ENCODE measurements around the gene FOXN1.
"Not testable (repeated sequence)": the region's sequence is repeated elsewhere in the genome, so short reads cannot be mapped to it uniquely, and the experiment has no call there.

FOXN1 gene, protein sequence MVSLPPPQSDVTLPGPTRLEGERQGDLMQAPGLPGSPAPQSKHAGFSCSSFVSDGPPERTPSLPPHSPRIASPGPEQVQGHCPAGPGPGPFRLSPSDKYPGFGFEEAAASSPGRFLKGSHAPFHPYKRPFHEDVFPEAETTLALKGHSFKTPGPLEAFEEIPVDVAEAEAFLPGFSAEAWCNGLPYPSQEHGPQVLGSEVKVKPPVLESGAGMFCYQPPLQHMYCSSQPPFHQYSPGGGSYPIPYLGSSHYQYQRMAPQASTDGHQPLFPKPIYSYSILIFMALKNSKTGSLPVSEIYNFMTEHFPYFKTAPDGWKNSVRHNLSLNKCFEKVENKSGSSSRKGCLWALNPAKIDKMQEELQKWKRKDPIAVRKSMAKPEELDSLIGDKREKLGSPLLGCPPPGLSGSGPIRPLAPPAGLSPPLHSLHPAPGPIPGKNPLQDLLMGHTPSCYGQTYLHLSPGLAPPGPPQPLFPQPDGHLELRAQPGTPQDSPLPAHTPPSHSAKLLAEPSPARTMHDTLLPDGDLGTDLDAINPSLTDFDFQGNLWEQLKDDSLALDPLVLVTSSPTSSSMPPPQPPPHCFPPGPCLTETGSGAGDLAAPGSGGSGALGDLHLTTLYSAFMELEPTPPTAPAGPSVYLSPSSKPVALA

DNA sequence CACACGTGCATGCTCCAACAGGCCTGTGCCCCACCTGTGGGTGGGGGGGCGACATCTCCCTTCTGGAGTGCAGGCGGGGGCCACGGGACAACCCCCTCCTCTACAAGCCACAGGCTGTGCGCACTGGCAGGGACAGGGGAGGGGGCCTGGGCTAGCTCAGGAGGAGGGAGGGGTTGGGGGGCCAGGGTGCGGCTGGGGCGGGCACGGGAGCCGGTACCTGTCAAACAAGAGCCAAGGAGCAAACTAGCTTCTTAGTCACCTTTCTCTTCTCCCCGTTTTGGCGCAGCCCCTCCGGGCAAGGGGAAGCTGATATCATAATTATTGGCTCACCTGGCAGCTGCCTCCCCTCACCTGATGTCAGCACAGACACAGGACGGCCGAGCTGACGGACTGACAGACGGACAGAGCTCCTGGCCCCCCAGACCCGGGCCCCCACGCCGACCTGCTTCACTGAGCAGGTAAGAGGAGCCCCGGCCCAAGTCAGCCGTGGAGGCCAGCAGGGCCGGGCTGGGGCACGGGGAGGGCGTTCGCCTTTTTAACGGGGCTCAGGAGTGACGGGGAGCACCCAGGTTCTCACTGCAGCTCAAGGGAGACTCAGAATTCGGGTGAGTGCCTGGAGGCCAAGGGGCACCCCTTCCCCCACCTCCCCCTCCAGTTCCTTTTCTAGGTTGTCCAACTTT lies at the start of gene FOXN1:
TSS of gene FOXN1 (plus strand) at position 363 of the 680 bp plus-strand sequence. CDS start 17,622 bp downstream, outside the sequence.
- no peak for DNase-seq

DNA sequence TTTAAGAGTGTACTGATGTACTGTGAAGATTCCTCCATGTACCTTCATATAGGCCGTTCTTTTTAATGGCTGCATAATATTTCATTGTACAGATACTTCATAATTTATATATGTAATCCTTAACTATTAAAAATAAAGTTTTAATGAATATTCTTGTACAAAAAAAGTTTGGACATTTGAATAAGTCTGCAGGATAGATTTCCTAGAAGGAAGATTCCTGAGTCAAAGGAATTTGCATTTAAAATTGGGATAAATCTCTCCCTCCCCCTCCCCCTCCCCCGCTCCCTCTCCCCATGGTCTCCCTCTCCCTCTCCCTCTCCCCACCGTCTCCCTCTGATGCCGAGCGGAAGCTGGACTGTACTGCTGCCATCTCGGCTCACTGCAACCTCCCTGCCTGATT lies 48.3 kb upstream of the FOXN1 start:
- DNase-seq = no peak

DNA sequence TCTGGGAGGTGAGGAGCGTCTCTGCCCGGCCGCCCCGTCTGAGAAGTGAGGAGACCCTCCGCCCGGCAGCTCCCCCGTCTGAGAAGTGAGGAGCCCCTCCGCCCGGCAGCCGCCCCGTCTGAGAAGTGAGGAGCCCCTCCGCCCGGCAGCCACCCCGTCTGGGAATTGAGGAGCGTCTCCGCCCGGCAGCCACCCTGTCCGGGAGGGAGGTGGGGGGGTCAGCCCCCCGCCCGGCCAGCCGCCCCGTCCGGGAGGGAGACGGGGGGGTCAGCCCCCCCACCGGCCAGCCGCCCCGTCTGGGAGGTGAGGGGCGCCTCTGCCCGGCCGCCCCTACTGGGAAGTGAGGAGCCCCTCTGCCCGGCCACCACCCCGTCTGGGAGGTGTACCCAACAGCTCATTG lies 47.3 kb upstream of the FOXN1 start:
- DNase-seq = not testable (repeated sequence)

DNA sequence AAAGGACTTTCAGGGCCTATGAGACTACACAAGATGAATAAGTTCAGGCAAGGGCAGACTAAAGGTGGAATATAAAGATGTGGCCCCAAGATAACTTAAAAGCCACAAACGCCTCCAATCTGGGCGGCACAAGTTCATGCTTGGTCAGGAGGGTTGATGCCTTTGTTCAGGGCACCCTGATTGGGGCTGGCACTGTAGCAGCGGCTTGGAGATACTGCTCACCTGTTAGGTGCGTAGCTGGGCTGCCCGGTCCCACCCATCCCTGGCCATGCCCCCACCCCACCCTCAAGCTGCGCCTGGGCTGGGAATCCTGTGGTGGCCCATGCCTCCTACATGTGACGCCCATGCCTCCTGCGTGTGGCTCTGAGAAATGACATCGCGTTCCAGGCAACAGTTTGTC lies 45.2 kb upstream of the FOXN1 start:
- DNase-seq = no peak

DNA sequence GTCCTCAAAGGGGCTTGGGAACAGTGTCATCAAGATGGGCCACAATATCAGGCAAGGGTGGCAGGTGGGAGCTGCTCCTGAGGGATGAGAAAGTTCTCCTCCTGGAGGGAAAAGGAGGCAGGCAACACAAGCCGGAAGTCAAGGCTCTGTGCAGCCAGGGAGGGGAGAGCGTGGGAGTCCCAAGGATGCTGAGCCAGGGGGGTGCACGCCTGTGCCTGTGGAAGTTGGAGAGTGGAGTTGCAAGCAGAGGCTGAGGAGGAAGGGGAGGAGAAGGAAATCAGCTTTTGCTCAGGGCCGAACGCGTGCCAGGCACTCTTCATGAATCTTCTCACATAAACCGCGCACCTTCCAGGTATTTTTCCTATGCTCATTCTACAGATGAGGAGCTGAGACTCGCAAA lies 40.1 kb upstream of the FOXN1 start:
- DNase-seq = no peak

DNA sequence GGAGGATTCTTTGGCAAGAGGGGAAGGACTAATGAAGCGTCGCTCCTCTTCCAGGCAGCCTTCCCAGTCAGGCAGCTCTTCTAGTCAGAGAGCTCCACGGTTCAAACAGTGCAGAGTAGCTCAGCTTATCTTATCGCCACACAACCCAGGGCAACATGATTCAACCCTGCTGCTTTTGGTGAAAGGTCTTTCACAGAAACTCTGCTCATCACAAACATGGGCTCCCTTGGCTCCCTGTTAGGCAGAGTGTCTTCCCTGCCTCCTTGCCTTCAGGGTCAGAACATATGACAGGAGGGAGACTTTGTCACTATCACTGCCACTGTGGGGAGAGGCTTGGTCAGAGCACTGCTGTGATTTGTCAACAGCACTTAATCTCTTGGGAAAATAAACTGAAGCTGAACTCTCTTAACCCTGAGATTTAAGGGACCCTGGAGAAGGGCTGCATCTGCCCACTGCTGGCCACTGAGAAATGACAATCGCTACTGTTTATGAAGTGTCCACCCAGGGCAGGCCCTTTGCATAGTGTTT lies 39.6 kb upstream of the FOXN1 start:
- DNase-seq = no peak

DNA sequence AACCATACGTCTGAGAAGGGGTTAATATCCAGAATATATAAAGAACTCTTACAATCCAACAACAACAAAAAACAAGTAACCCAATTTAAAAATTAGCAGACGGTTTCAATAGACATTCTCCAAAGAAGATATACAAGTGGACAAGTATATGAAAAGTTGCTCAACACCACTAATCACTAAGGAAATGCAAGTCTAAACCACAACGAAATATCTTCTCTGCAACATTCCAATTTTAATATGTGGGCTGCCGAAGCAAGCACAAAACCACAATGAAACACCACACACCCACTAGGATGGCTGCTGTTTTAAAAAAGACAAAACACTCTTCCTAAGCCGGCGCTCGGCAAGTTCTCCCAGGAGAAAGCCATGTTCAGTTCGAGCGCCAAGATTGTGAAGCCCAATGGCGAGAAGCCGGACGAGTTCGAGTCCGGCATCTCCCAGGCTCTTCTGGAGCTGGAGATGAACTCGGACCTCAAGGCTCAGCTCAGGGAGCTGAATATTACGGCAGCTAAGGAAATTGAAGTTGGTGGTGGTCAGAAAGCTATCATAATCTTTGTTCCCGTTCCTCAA lies 38.6 kb upstream of the FOXN1 start:
- no peak for DNase-seq

DNA sequence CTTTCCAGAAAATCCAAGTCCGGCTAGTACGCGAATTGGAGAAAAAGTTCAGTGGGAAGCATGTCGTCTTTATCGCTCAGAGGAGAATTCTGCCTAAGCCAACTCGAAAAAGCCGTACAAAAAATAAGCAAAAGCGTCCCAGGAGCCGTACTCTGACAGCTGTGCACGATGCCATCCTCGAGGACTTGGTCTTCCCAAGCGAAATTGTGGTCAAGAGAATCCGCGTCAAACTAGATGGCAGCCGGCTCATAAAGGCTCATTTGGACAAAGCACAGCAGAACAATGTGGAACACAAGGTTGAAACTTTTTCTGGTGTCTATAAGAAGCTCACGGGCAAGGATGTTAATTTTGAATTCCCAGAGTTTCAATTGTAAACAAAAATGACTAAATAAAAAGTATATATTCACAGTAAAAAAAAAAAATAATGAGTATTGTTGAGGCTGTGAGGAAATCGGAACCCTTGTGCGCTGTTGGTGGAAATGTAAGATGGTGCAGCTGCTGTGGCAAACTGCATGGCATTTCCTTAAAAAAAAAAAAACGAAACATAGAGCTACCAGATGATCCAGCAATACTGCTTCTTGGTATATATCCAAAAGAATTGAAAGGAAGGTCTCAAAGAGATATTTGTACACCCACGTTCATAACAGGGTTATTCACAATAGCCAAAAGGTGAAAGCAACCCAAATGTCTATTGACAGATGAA lies 38.0 kb upstream of the FOXN1 start:
- DNase-seq = not testable (repeated sequence)

DNA sequence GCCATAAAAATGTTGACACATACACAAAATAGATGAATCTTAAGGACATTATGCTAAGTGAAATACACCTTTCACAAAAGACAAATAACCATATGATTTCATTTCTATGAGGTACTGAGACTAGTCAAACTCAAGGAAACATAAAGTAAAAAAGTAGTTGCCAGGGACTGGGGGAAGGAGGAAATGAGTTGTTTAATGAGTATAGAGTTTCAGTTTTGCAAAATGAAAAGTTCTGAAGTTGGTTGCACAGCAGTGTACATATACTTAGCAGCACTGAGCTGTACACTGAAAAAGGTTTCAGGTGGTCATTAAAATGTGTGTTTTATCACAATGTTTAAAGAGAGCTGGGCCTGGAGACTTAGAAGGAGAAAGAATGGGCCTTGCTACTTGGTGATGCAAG lies 37.4 kb upstream of the FOXN1 start:
- DNase-seq = no peak

DNA sequence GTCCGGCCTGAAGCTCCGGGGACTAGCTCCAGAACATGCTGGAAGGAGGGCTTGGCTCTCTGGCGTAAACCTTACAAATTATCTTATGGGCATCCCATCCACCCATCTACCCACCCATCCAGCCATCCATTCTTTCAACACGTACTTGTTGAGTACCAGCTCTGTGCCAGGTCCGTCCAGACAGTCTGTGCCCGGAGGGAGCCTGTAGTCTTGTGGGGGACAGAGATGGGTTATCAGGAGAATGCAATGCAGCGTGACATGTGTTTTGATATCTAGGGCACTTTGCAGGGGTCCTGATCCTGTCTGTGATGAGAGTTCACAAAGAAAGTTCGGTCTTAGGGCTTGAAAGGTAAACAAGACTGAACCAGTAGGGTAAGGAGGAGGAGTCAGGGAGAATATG lies 36.8 kb upstream of the FOXN1 start:
- no peak for DNase-seq

DNA sequence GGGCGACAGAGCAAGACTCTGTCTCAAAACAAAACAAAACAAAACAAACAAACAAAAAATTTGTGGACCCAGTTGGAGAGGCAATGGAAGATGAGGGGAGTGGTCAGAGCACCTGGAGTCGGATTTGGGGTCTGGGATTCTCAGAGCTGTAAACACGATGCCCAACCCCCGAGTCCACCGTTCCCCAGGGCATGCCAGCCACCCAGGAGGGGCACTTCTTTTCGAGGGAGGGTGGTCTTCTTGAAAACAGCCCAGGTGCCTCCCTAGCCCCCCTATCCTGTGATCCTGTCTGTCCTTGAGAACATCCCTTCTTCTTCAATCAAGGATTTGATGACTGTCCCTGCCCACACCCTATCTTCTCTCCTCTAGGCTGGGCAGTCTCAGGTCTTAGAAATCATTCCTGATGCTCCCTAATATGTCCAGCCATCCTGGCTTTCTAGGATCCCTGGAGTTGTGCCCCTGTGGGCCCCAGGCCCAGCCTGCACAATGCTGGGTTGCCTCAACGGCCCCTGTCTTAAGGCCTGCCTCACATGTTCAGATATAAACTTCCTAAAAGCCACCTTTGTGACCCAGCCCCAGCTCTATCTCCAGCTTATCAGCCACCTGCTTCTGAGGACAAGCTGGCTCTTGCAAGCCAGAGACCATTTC lies 35.8 kb upstream of the FOXN1 start:
- no peak for DNase-seq

DNA sequence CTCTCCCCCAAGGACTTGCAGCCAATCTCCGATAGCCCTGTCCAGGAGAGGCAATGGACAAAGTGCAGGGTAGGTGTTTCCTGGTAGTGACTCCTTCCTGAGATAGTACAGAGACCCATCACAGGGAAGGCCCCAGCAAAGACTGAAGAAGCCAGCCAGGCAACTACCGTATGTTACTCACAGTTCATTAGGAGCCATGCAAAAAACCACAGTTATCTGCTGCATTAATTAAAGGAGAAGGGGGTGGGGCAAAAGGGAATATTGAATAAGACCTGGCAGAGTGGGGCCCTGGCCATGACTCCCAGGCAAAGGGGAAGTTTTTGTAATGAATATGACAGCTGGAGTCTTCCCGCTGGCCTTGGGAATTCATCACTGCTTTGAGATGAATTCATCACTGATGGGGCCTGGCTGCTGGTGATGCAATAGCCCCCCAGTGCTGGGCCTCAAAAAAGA lies 35.2 kb upstream of the FOXN1 start:
- DNase-seq = peak; percentile 24 to 53

DNA sequence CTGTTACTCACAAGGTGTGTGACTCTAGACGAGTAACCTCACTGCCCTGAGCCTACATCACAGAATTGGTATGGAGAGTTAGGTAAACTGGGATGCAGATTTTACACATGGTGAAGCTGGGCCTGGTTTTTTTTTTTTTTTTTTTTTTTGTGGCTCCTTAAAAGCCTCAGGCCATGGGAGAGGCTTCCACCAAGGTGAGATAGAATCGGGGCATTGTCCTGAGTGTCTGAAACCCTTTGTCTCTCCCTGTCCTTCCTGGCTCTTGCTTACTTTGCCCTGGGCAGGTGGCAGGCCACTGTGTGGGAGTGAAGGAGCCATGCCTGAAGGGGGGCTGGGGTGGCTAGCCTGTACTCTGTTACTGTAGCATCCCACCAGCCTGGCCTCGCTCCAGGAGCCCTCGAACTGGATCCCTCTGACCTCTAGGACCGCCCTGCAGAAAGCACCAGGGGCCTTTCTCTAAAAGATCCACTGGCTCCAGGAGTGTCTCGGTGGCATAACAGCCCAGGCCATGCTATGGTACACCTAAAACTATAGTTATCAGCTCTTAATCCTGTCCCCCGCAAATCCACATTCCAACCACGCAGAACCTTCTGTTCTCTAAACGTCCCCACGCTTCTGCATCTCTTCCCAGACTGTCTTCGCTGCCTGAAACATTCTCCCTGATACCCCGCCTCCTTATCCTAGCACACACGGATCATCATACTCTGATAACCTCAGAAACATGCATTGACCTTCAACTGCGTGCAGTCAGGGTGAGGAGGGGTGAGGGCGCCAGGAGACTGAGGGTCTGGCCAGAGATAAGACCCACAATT lies 34.4 kb upstream of the FOXN1 start:
- no peak for DNase-seq

DNA sequence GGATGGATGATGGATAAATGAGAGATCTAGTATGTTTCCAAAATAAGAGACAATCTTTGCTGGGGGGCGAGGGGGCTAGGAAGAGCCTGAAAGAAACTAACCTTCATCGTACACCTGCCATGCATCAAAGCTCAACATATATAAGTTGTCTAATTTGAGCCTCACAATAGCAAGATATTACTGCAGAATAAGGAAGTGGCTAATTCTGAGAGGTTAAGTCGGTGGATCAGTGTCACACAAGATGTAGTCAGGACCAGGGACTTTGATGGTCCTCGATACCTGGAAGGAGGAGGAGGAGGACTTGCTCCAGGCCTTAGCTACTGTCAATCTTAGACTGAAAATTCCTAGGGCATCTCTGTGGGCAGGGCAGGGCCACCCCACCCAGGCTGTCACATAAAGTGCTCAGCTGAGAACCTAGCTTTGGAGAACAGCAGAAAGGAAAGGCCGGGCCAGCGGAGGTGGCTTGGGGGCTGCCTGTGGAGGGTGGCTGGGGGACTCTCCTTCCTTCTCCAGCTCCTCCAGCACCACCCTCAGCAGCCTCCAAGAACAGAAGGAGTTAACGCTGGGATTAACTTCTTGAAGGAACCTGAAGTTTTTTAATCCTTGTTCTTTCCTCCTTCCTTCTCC lies 33.2 kb upstream of the FOXN1 start:
- DNase-seq = no peak

DNA sequence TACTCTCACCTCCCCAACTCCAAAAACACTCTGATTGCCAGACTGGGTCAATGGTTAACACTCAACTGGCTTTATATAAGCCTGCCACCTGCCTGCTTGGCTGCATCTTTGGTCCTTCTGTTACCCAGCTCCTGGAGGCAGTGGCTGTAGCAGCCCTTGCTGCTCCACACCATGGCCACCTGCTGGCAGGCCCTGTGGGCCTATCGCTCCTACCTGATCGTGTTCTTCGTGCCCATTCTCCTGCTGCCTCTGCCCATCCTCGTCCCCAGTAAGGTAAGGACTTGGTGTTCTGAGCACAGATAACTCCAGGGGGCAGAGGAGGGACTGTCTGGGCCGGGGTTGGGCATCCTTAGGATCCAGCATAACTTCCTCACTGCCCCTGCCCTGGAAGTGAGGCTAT lies 32.6 kb upstream of the FOXN1 start, which contains the start of gene SLC13A2:
TSS of gene SLC13A2 (plus strand) at position 103 of the 400 bp plus-strand sequence. CDS start at position 172, 69 bp downstream.
- no peak for DNase-seq

DNA sequence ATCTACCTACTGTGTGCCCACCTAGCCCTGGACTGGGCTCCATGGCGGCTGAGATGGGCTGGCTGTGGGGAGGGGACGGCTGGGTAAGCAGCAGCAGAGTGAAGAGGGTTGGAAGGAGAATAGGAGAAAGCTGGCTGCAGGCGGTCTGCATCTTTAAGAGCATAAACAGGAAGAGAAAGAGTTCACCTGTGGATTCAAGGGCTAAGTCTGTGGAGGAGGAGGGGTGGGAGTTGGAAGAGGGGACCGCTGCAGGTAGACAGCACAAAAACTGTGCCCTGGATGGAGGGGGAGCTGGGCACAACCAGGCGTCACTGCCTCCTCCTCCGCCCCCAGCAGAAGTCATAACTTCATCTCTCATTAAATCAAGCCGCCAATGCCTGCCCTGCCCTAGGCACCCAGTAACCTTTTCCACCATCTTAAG lies 32.0 kb upstream of the FOXN1 start:
- DNase-seq = no peak

DNA sequence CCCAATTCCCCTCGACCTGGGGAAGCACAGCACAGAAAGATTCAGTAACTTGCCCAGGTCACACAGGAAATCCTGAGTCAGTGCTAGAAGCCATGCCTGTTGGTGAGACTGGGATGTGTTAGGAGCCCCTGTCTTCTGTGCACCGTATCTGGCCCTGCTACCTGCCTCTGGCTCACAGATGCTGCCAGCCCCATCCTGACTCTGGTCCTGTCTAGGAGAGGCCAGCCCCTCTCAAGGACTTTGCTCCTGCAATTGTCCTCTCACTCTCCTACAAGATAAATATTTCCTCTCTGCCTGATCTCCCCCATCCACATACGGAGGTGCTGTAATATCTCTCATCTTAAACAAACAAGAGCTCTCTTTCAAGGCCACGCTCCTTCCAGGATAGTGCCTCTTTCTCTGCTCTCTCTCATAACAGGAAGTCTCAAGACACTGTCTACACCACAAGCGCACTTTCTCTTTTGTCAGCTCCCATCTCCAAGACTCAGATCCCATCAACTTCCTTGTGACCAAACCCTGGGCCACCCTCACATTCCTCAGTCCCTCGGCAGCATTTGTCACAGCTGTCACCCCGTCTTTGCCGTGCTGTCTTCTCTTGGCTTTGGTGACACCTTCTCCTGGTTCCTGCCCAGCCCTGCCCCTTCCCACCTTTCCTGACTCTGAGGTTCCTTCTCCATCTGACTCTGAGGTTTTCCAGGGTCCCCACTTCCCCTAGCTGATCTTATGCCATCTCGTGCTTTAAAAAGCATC lies 30.8 kb upstream of the FOXN1 start:
- no peak for DNase-seq

DNA sequence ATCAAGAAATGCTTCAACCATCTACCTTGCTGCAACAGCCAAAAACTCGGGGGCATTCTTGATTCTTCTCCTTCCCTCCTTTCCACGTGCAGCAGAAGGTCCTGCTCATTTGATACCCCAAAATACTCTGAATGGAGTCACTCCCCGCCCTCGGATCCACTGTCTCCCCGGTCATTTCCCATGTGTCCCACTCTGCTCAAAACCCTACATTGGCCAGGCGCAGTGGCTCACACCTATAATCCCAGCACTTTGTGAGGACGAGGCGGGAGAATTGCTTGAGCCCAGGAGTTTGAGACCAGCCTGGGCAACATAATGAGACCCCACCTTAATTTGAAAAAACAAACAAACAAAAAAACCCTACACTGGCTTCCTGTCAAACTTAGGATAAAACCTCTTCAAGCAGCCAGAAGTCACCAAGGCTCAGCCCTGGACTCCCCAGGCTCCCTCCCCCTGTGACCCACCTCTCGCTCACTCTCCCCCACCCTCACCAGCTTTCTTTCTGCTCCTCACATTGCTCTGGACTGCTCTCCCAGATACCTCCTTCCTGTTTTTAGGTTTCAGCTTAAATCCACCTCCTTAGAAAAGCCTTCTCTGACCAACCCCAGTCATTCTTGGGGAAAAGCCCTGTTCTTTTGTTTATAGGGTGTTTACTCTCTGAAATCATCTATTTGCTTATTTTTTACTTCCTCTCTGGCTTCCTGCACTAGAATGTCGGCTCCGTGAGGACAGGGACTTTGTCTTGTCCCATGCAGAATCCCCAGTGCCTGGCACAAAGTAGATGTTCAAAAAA lies 29.9 kb upstream of the FOXN1 start:
- no peak for DNase-seq

DNA sequence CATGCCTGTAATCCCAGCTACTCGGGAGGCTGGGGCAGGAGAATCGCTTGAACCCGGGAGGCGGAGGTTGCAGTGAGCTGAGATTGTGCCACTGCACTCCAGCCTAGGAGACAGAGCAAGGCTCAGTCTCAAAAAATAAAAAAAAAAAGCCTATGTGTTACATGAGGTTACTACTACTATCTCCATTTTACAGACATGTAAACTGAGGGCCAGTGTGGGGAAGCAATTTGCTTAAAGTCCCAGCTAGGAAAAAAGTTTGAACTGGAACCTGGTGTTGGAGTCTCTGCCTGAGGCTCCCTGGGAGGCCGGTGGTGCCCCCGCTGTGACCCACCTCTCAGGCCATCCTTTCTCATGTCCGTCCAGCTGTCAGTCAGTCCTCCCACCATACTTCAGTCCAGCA lies 28.2 kb upstream of the FOXN1 start:
- DNase-seq = no peak
